ENCODE results near the gene ARID1A. TPM values are rescaled to one million over a fixed set of nuclear protein-coding genes. Genes with fewer than 3 reads are reported as not detected.
A peak's percentile ranks its signal among the peaks of the same experiment; 100 is the strongest.

Gene ARID1A
- total RNA-seq, 1 experiment from 2014 or later = 55.8 TPM

- peak; percentile 81 for DNase-seq
These were observed 90.9 kb downstream of the ARID1A start for GRCh38 chr1:26786437-26787380.

GRCh38 chr1:26787381-26787705, 91.5 kb downstream of the ARID1A start:
- no peaks in the 10 kb centered on the region for H3K9me2 ChIP-seq (replicated peaks; ENCODE audit: insufficient read depth, low read length)
- peak overlapping the region; percentile 95 for H3K27ac ChIP-seq (ENCODE audit: low read length)
- H4K20me1 ChIP-seq (ENCODE audit: insufficient read depth, low read depth, low read length) = no peaks in the 10 kb centered on the region
- no peaks in the 10 kb centered on the region for H3K27me3 ChIP-seq (ENCODE audit: low read length)
- no peaks in the 10 kb centered on the region for H3K9me3 ChIP-seq (ENCODE audit: low read length)
- no peak for DNase-seq
- no peaks in the 10 kb centered on the region; the same call in 1 of the 2 replicates for H3K79me2 ChIP-seq (ENCODE audit: low read length)
- H3K9ac ChIP-seq (ENCODE audit: low read length) = peak overlapping the region; percentile 92
- peaks cover 65% of the 10 kb centered on the region for H3K4me1 ChIP-seq (ENCODE audit: low read length)
- peak overlapping the region; percentile 86 for H3K4me3 ChIP-seq (ENCODE audit: low read length)
- peaks cover 5% of the 10 kb centered on the region; the same call in 1 of the 2 replicates for H3K36me3 ChIP-seq (ENCODE audit: insufficient read depth, low read length)
- H3K4me2 ChIP-seq (ENCODE audit: low read depth, low read length, poor library complexity, severe bottlenecking) = peak overlapping the region; percentile 82
- H2AFZ ChIP-seq (ENCODE audit: low read length) = peak overlapping the region; percentile 38; the same call in 1 of the 2 replicates

More at GRCh38 chr1:26786437-26787380, 90.9 kb downstream of the ARID1A start:
- Histone ChIP-seq H3K4me3 (ENCODE audit: low read length) (peak overlapping the region; percentile 86), H3K4me2 (ENCODE audit: low read depth, low read length, poor library complexity, severe bottlenecking) (peak overlapping the region; percentile 82), H3K9ac (ENCODE audit: low read length) (peak overlapping the region; percentile 92), H3K9me2 (replicated peaks; ENCODE audit: insufficient read depth, low read length) (no peaks in the 10 kb centered on the region), H3K9me3 (ENCODE audit: low read length) (no peaks in the 10 kb centered on the region), H3K4me1 (ENCODE audit: low read length) (peaks cover 65% of the 10 kb centered on the region), H4K20me1 (ENCODE audit: insufficient read depth, low read depth, low read length) (no peaks in the 10 kb centered on the region), H3K27ac (ENCODE audit: low read length) (peak overlapping the region; percentile 95), H3K27me3 (ENCODE audit: low read length) (no peaks in the 10 kb centered on the region), H2AFZ (ENCODE audit: low read length) (peak overlapping the region; percentile 38; the same call in 1 of the 2 replicates), H3K36me3 (ENCODE audit: insufficient read depth, low read length) (peaks cover 10% of the 10 kb centered on the region; the same call in 1 of the 2 replicates), H3K79me2 (ENCODE audit: low read length) (no peaks in the 10 kb centered on the region; the same call in 1 of the 2 replicates)

GRCh38 chr1:26787706-26788514, 92.1 kb downstream of the ARID1A start, which contains the start of gene PIGV:
Gene PIGV (plus strand): TSS chr1:26787950. CDS start chr1:26790816, 2,866 bp downstream.
- H3K27ac ChIP-seq (ENCODE audit: low read length) = peak within 1 kb of the TSS; percentile 95
- DNase-seq = peak; percentile 95
- H3K27me3 ChIP-seq (ENCODE audit: low read length) = no peaks in the 10 kb centered on the region
- H3K9me3 ChIP-seq (ENCODE audit: low read length) = no peaks in the 10 kb centered on the region
- peak within 1 kb of the TSS; percentile 38; the same call in 1 of the 2 replicates for H2AFZ ChIP-seq (ENCODE audit: low read length)
- H3K4me3 ChIP-seq (ENCODE audit: low read length) = peak within 1 kb of the TSS; percentile 86
- peaks cover 60% of the 10 kb centered on the region for H3K4me1 ChIP-seq (ENCODE audit: low read length)
- peak within 1 kb of the TSS; percentile 82 for H3K4me2 ChIP-seq (ENCODE audit: low read depth, low read length, poor library complexity, severe bottlenecking)
- H4K20me1 ChIP-seq (ENCODE audit: insufficient read depth, low read depth, low read length) = no peaks in the 10 kb centered on the region
- peaks cover 2% of the 10 kb centered on the region; the same call in 1 of the 2 replicates for H3K36me3 ChIP-seq (ENCODE audit: insufficient read depth, low read length)
- peak within 1 kb of the TSS; percentile 92 for H3K9ac ChIP-seq (ENCODE audit: low read length)
- H3K9me2 ChIP-seq (replicated peaks; ENCODE audit: insufficient read depth, low read length) = no peaks in the 10 kb centered on the region
- H3K79me2 ChIP-seq (ENCODE audit: low read length) = no peaks in the 10 kb centered on the region; the same call in 1 of the 2 replicates

GRCh38 chr1:26788515-26788785, 92.6 kb downstream of the ARID1A start:
- Histone ChIP-seq H3K79me2 (ENCODE audit: low read length) (no peaks in the 10 kb centered on the region; the same call in 1 of the 2 replicates), H2AFZ (ENCODE audit: low read length) (no peak overlapping the region), H3K27ac (ENCODE audit: low read length) (peak overlapping the region; percentile 95), H3K4me2 (ENCODE audit: low read depth, low read length, poor library complexity, severe bottlenecking) (peak overlapping the region; percentile 82), H3K36me3 (ENCODE audit: insufficient read depth, low read length) (no peaks in the 10 kb centered on the region), H3K4me1 (ENCODE audit: low read length) (peaks cover 55% of the 10 kb centered on the region), H3K9me3 (ENCODE audit: low read length) (no peaks in the 10 kb centered on the region), H3K9me2 (replicated peaks; ENCODE audit: insufficient read depth, low read length) (no peaks in the 10 kb centered on the region), H4K20me1 (ENCODE audit: insufficient read depth, low read depth, low read length) (no peaks in the 10 kb centered on the region), H3K4me3 (ENCODE audit: low read length) (peak overlapping the region; percentile 86), H3K27me3 (ENCODE audit: low read length) (no peaks in the 10 kb centered on the region), H3K9ac (ENCODE audit: low read length) (peak overlapping the region; percentile 92)
- DNase-seq = no peak

GRCh38 chr1:26788836-26789611, 93.2 kb downstream of the ARID1A start:
- H2AFZ ChIP-seq (ENCODE audit: low read length) = no peak overlapping the region

GRCh38 chr1:26789612-26789865, 93.7 kb downstream of the ARID1A start:
- Histone ChIP-seq H4K20me1 (ENCODE audit: insufficient read depth, low read depth, low read length) (no peaks in the 10 kb centered on the region), H3K4me1 (ENCODE audit: low read length) (peaks cover 44% of the 10 kb centered on the region), H3K9me2 (replicated peaks; ENCODE audit: insufficient read depth, low read length) (no peaks in the 10 kb centered on the region), H3K4me2 (ENCODE audit: low read depth, low read length, poor library complexity, severe bottlenecking) (peak overlapping the region; percentile 82), H2AFZ (ENCODE audit: low read length) (no peak overlapping the region), H3K9ac (ENCODE audit: low read length) (no peak overlapping the region), H3K27me3 (ENCODE audit: low read length) (no peaks in the 10 kb centered on the region), H3K4me3 (ENCODE audit: low read length) (no peak overlapping the region; the same call in 1 of the 2 replicates), H3K36me3 (ENCODE audit: insufficient read depth, low read length) (no peaks in the 10 kb centered on the region), H3K79me2 (ENCODE audit: low read length) (no peaks in the 10 kb centered on the region; the same call in 1 of the 2 replicates), H3K9me3 (ENCODE audit: low read length) (no peaks in the 10 kb centered on the region), H3K27ac (ENCODE audit: low read length) (no peak overlapping the region)
- no peak for DNase-seq

More at GRCh38 chr1:26788836-26789611, 93.2 kb downstream of the ARID1A start:
- peak overlapping the region; percentile 95 for H3K27ac ChIP-seq (ENCODE audit: low read length)
- H3K4me3 ChIP-seq (ENCODE audit: low read length) = peak overlapping the region; percentile 86
- no peaks in the 10 kb centered on the region for H4K20me1 ChIP-seq (ENCODE audit: insufficient read depth, low read depth, low read length)
- peaks cover 49% of the 10 kb centered on the region for H3K4me1 ChIP-seq (ENCODE audit: low read length)
- H3K27me3 ChIP-seq (ENCODE audit: low read length) = no peaks in the 10 kb centered on the region
- H3K9me2 ChIP-seq (replicated peaks; ENCODE audit: insufficient read depth, low read length) = no peaks in the 10 kb centered on the region
- H3K9ac ChIP-seq (ENCODE audit: low read length) = peak overlapping the region; percentile 92
- peak; percentile 96 for DNase-seq
- H3K36me3 ChIP-seq (ENCODE audit: insufficient read depth, low read length) = no peaks in the 10 kb centered on the region
- no peaks in the 10 kb centered on the region for H3K9me3 ChIP-seq (ENCODE audit: low read length)
- H3K4me2 ChIP-seq (ENCODE audit: low read depth, low read length, poor library complexity, severe bottlenecking) = peak overlapping the region; percentile 82
- H3K79me2 ChIP-seq (ENCODE audit: low read length) = no peaks in the 10 kb centered on the region; the same call in 1 of the 2 replicates

- no peaks in the 10 kb centered on the region for H3K27me3 ChIP-seq (ENCODE audit: low read length)
- H3K9me2 ChIP-seq (replicated peaks; ENCODE audit: insufficient read depth, low read length) = no peaks in the 10 kb centered on the region
- no peak overlapping the region for H3K9ac ChIP-seq (ENCODE audit: low read length)
- H4K20me1 ChIP-seq (ENCODE audit: insufficient read depth, low read depth, low read length) = no peaks in the 10 kb centered on the region
- H3K4me2 ChIP-seq (ENCODE audit: low read depth, low read length, poor library complexity, severe bottlenecking) = no peak overlapping the region
- H3K27ac ChIP-seq (ENCODE audit: low read length) = no peak overlapping the region
- H3K79me2 ChIP-seq (ENCODE audit: low read length) = no peaks in the 10 kb centered on the region; the same call in 1 of the 2 replicates
- no peaks in the 10 kb centered on the region for H3K36me3 ChIP-seq (ENCODE audit: insufficient read depth, low read length)
- H3K9me3 ChIP-seq (ENCODE audit: low read length) = no peaks in the 10 kb centered on the region
- H3K4me1 ChIP-seq (ENCODE audit: low read length) = peaks cover 40% of the 10 kb centered on the region
- no peak overlapping the region for H2AFZ ChIP-seq (ENCODE audit: low read length)
- no peak overlapping the region for H3K4me3 ChIP-seq (ENCODE audit: low read length)
- DNase-seq = no peak
These were observed 94.1 kb downstream of the ARID1A start for GRCh38 chr1:26789931-26790330.
